ENCODE measurements around the gene CYB561.

The CYB561 gene

GRCh38 chr17:63420868-63421680 lies 25.0 kb downstream of the CYB561 start:
- TF ChIP-seq CTCF (conservative IDR thresholded peaks at IDR 0.05; ENCODE audit: low read depth, low read length) = no peak
- no peak for DNase-seq (ENCODE audit: low read depth)
- H3K4me3 ChIP-seq (ENCODE audit: low read depth, low read length) = no peak overlapping the region

GRCh38 chr17:63419949-63420867 lies 25.9 kb downstream of the CYB561 start:
- H3K4me3 ChIP-seq (ENCODE audit: low read depth, low read length) = no peak overlapping the region
- DNase-seq (ENCODE audit: low read depth) = no peak
- no peak for TF ChIP-seq CTCF (conservative IDR thresholded peaks at IDR 0.05; ENCODE audit: low read depth, low read length)

GRCh38 chr17:63419398-63419797 lies 26.7 kb downstream of the CYB561 start:
- TF ChIP-seq CTCF (conservative IDR thresholded peaks at IDR 0.05; ENCODE audit: low read depth, low read length) = no peak
- H3K4me3 ChIP-seq (ENCODE audit: low read depth, low read length) = no peak overlapping the region
- no peak for DNase-seq (ENCODE audit: low read depth)

DNA sequence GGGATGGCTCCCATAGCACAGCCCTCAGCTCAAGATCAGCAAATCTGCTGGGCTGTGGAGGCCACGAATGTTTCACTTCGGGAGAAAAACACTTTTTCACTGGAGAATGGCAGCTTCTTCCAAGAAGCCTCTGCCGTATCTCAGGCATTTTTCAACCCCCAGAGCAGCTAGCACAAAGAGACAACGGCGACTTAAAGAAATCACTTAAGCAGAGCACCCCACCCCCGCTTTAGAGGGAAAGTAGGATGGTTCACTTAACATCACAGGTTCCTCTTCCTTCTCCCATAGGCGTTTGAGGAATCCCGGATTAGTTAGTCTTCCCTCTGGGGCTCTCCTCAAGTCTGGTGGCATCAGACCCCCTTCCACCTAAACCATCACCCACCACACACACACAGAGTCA lies 27.6 kb downstream of the CYB561 start:
- H3K4me3 ChIP-seq (ENCODE audit: low read depth, low read length) = no peak overlapping the region
- no peak for TF ChIP-seq CTCF (conservative IDR thresholded peaks at IDR 0.05; ENCODE audit: low read depth, low read length)
- DNase-seq (ENCODE audit: low read depth) = no peak

- no peak overlapping the region for H3K4me3 ChIP-seq (ENCODE audit: low read depth, low read length)
- no peak for TF ChIP-seq CTCF (conservative IDR thresholded peaks at IDR 0.05; ENCODE audit: low read depth, low read length)
- no peak for DNase-seq (ENCODE audit: low read depth)
Observed at GRCh38 chr17:63414222-63414621, 31.9 kb downstream of the CYB561 start.

DNA sequence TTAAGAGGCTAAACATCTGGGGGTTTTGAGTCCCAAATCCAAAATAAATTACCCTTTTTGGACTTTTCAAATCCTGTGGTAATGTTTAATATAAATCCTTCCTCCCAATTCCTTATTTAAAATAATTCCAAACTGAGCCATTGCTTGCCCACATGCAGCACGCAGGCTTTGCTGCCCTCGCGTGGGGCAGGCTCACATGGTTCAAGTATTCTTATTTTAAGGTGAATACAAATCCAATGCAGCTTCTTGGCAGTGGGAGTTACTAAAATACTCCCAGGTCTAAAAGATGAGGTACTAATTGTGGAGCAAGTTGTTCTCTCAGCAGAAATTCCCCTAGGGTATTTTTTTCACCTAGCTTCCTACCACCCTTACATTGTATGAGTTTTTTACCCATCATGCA lies 33.0 kb downstream of the CYB561 start:
- no peak for DNase-seq (ENCODE audit: low read depth)
- H3K4me3 ChIP-seq (ENCODE audit: low read depth, low read length) = no peak overlapping the region
- no peak for TF ChIP-seq CTCF (conservative IDR thresholded peaks at IDR 0.05; ENCODE audit: low read depth, low read length)

All from choroid plexus epithelial cell (primary cell).